CD8-positive, alpha-beta memory T cell (primary cell): Measurements from ENCODE around the gene LCA5L. TPM values are rescaled to one million over a fixed set of nuclear protein-coding genes. Genes with fewer than 3 reads are reported as not detected.
"Not testable (repeated sequence)": the region's sequence is repeated elsewhere in the genome, so short reads cannot be mapped to it uniquely, and the experiment has no call there.

ENCODE experiments used
- CTCF ChIA-PET: fragments of 350-600 bp; sonication (Branson Sonifier 250); formaldehyde crosslinking; loops from one replicate; lab custom pipeline; 2021; ENCODE audit warnings: antibody characterized with exemption; lab: Charles Lee
- POLR2A ChIA-PET: fragments of 350-600 bp; sonication (Branson Sonifier 250); formaldehyde crosslinking; loops from one replicate; lab custom pipeline; 2021; ENCODE audit warnings: antibody characterized with exemption; lab: Charles Lee
- DNase-seq, 5 donors: peaks; one replicate each; pipeline versions ENCODE4 v3.0.0 to v3.0.0-alpha.2; 2020 to 2022; ENCODE audit warnings: mixed read lengths in 1 of 5
- H3K27ac ChIP-seq: one replicate; pipeline ENCODE4 v1.7.0; 2013; ENCODE audit warnings: low read depth, mild to moderate bottlenecking, low read length, moderate library complexity
- H3K27me3 ChIP-seq: 2 replicates; pipeline ENCODE4 v1.7.0; 2013; ENCODE audit warnings: low read length, mild to moderate bottlenecking; ENCODE audit not compliant: insufficient read depth, poor library complexity, severe bottlenecking
- H3K36me3 ChIP-seq: 2 replicates; pipeline ENCODE4 v1.7.0; 2013; ENCODE audit warnings: mild to moderate bottlenecking, low read length, moderate library complexity; ENCODE audit not compliant: insufficient read depth
- H3K4me1 ChIP-seq: 2 replicates; pipeline ENCODE4 v1.7.0; 2013; ENCODE audit warnings: mild to moderate bottlenecking, low read length, moderate library complexity; ENCODE audit not compliant: insufficient read depth
- H3K4me3 ChIP-seq: 2 replicates; pipeline ENCODE4 v1.7.0; 2013; ENCODE audit warnings: mild to moderate bottlenecking, low read length
- H3K9me3 ChIP-seq: 2 replicates; pipeline ENCODE4 v1.7.0; 2013; ENCODE audit warnings: mild to moderate bottlenecking, low read length
- H3K27ac Mint-ChIP-seq, 8 donors: one replicate each; pipeline ENCODE4 v1.8.0; 2020 to 2021; ENCODE audit warnings: mixed read lengths in 8 of 8, mild to moderate bottlenecking in 6 of 8, inconsistent platforms in 3 of 8, moderate library complexity in 3 of 8
- H3K27me3 Mint-ChIP-seq, 2 donors: one replicate each; pipeline ENCODE4 v1.8.0; 2020 to 2021; ENCODE audit warnings: mixed read lengths in 2 of 2, mild to moderate bottlenecking in 1 of 2, moderate library complexity in 1 of 2
- H3K36me3 Mint-ChIP-seq, 3 donors: one replicate each; pipeline ENCODE4 v1.8.0; 2020 to 2021; ENCODE audit warnings: mixed read lengths in 3 of 3, inconsistent platforms in 1 of 3, mild to moderate bottlenecking in 1 of 3
- H3K4me1 Mint-ChIP-seq, 3 donors: one replicate each; pipeline ENCODE4 v1.8.0; 2020 to 2021; ENCODE audit warnings: mixed read lengths in 3 of 3, inconsistent platforms in 1 of 3, mild to moderate bottlenecking in 1 of 3
- H3K4me3 Mint-ChIP-seq, 7 donors: one replicate each; pipeline ENCODE4 v1.8.0; 2020 to 2021; ENCODE audit warnings: mixed read lengths in 7 of 7, mild to moderate bottlenecking in 6 of 7, moderate library complexity in 4 of 7, inconsistent platforms in 2 of 7
- H3K9me3 Mint-ChIP-seq, 5 donors: one replicate each; pipeline ENCODE4 v1.8.0; 2020 to 2022; ENCODE audit warnings: mixed read lengths in 5 of 5, mild to moderate bottlenecking in 3 of 5, moderate library complexity in 2 of 5, inconsistent platforms in 1 of 5
- polyA plus RNA-seq: library from polyadenylated mRNA; unstranded; fragments of 300-500 nt; fragmentation: Illumina TruSeq; gene quantifications from one replicate; pipeline ENCODE4 v1.2.3, GENCODE V29; 2021
- total RNA-seq, 2 experiments: library from RNA; stranded (reverse); gene quantifications; one replicate each; pipeline ENCODE4 v1.2.3, GENCODE V29; 2021

Gene LCA5L
- total and polyA plus RNA-seq, 3 experiments from 2014 or later, result 0.13 to 0.33 (median 0.25) TPM

DNA sequence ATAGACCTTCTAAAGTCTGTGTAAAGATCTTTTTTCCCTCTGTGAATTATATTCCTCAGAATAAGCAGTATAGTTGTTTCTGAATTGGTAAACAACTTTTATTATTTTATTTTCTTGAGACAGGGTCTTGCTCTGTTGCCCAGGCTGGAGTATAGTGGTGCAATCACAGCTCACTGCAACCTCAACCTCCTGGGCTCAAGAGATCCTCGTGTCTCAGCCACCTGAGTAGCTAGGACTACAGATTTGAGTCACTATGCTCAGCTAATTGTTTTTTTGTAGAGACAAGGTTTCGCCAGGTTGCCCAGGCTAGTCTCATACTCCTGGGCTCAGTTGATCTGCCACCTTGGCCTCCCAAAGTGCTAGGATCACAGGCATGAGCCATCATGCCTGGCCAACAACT lies 70.1 kb downstream of the LCA5L start:
- H3K9me3 ChIP-seq, result no peaks in the 10 kb centered on the region

DNA sequence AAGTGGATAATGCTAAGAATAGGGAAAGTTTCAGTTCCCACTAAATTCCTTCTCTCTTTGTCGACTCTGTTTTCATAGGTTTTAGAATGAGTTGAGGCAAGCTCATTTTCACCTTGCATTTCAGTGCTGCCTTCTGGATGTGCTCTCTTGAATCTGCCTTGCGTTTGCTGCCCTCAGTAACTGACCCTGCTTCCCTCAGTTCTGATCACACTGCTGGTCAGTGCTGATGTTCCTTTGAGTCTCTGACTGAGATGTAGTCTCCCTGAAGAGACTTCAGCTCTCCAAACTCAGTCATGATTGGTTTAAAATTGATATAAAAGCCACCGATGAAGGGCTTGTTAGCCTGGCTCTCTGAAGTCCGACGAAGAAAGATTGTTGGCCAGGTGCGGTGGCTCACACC lies 71.5 kb downstream of the LCA5L start:
- Histone ChIP-seq H3K4me1 (no peaks in the 10 kb centered on the region), H3K9me3 (no peaks in the 10 kb centered on the region), H3K4me3 (no peak overlapping the region), H3K27ac (no peak overlapping the region), H3K27me3 (no peaks in the 10 kb centered on the region), H3K36me3 (no peaks in the 10 kb centered on the region)
- no peak overlapping the region for H3K27ac Mint-ChIP-seq
- peaks cover 14 to 30% of the 10 kb centered on the region in 2 donors for H3K27me3 Mint-ChIP-seq
- no peak for DNase-seq
- peak overlapping the region in 1 of 7 donors; percentile 15 for H3K4me3 Mint-ChIP-seq
- ChIA-PET POLR2A (no interaction called here), CTCF (interaction anchor here (0.7 to 1.8 kb wide), 5 partner anchors 8 to 18 kb away, joined by 3 to 13 read pairs (median 5); no protein-coding TSS in a partner anchor)
- H3K36me3 Mint-ChIP-seq, result no peaks in the 10 kb centered on the region
- no peaks in the 10 kb centered on the region for H3K4me1 Mint-ChIP-seq
- H3K9me3 Mint-ChIP-seq, result no peaks in the 10 kb centered on the region

More for the DNA sequence above, 70.1 kb downstream of the LCA5L start:
- no peak for DNase-seq
- H3K4me1 Mint-ChIP-seq, result peaks cover under 1 to 5% (median 2%) of the 10 kb centered on the region in 3 donors
- H3K4me1 ChIP-seq, result peaks cover 4% of the 10 kb centered on the region
- no peaks in the 10 kb centered on the region for H3K36me3 ChIP-seq
- H3K27ac Mint-ChIP-seq, result no peak overlapping the region
- no peak overlapping the region for H3K4me3 Mint-ChIP-seq
- peaks cover 0 to 5% (median 0%) of the 10 kb centered on the region in 3 donors for H3K36me3 Mint-ChIP-seq
- peaks cover 10 to 29% of the 10 kb centered on the region in 2 donors for H3K27me3 Mint-ChIP-seq
- no peak overlapping the region for H3K4me3 ChIP-seq
- POLR2A ChIA-PET, result no interaction called here
- no peaks in the 10 kb centered on the region for H3K27me3 ChIP-seq
- H3K27ac ChIP-seq, result no peak overlapping the region
- H3K9me3 Mint-ChIP-seq, result no peaks in the 10 kb centered on the region
- CTCF ChIA-PET, result interaction anchor here (0.8 kb wide), 1 partner anchor 26 kb away, joined by 3 read pairs; no protein-coding TSS in a partner anchor

DNA sequence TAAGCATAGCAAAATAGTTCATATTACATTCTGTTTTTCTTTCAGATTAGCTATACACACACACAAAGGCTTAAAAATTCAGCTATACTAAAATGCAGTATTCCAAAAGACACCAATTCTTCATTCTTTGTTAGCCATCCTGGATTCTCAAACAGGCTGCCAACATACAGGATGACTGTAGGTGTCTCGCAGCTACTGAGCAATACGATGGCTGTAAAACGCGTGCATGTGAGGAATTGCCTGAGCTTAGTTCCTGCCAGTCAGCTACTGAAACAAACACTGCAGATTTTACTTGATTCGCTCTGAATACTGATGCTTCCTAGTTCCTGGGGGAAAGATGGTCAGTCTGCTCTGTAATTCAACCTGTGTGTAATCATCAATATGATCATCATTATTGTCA lies 71.9 kb downstream of the LCA5L start:
- Mint-ChIP-seq H3K4me1 (no peaks in the 10 kb centered on the region), H3K27ac (no peak overlapping the region), H3K27me3 (peaks cover 14 to 30% of the 10 kb centered on the region in 2 donors), H3K36me3 (no peaks in the 10 kb centered on the region), H3K9me3 (no peaks in the 10 kb centered on the region), H3K4me3 (peak overlapping the region in 1 of 7 donors; percentile 15)
- Histone ChIP-seq H3K36me3 (no peaks in the 10 kb centered on the region), H3K27me3 (no peaks in the 10 kb centered on the region), H3K27ac (no peak overlapping the region), H3K4me3 (no peak overlapping the region), H3K4me1 (no peaks in the 10 kb centered on the region), H3K9me3 (no peaks in the 10 kb centered on the region)
- ChIA-PET POLR2A (no interaction called here), CTCF (interaction anchor here (0.7 to 1.8 kb wide), 5 partner anchors 8 to 18 kb away, joined by 3 to 13 read pairs (median 5); no protein-coding TSS in a partner anchor)
- DNase-seq, result peak in 1 of 5 donors; percentile 12

DNA sequence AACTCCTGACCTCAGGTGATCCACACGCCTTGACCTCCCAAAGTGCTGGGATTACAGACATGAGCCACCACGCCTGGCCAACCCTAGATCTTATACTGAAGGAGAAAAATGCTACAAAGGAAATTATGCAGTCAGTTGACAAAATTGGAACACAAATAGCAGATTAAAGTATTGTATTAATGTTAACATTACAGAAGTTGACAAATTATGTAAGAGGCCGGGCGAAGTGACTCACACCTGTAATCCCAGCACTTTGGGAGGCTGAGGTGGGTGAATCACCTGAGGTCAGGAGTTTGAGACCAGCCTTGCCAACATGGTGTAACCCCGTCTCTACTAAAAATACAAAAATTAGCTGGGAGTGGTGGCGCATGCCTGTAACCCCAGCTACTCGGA lies 75.7 kb downstream of the LCA5L start:
- H3K4me1 ChIP-seq, H3K27ac ChIP-seq, H3K4me1 Mint-ChIP-seq, H3K36me3 ChIP-seq, CTCF ChIA-PET, DNase-seq, H3K4me3 Mint-ChIP-seq, H3K27me3 ChIP-seq, H3K36me3 Mint-ChIP-seq, H3K4me3 ChIP-seq, H3K9me3 ChIP-seq, H3K27ac Mint-ChIP-seq, H3K9me3 Mint-ChIP-seq: not testable (repeated sequence)
- H3K27me3 Mint-ChIP-seq, result peaks cover 12 to 25% of the 10 kb centered on the region in 2 donors
- POLR2A ChIA-PET, result interaction anchor here (0.7 kb wide), 1 partner anchor 21 kb away, joined by 3 read pairs; the partner anchor contains the start of gene HMGN1

DNA sequence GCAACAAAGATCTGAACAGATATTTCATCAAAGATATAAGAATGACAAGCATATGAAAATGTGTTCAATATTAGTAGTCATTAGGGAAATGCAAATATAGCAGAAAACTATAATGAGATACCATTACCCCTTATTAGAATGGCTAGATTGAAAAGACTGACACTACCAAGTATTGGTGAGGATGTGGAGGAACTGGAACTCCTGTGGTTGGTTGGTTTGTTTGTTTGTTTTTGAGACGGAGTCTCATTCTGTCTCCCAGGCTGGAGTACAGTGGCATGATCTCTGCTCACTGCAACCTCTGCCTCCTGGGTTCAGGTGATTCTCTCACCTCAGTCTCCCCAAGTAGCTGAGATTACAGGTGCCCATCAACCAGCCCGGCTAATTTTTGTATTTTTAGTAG lies 77.8 kb downstream of the LCA5L start:
- POLR2A ChIA-PET, result no interaction called here
- H3K27me3 Mint-ChIP-seq, result peaks cover 12 to 14% of the 10 kb centered on the region in 2 donors
- H3K36me3 Mint-ChIP-seq, result no peaks in the 10 kb centered on the region

DNA sequence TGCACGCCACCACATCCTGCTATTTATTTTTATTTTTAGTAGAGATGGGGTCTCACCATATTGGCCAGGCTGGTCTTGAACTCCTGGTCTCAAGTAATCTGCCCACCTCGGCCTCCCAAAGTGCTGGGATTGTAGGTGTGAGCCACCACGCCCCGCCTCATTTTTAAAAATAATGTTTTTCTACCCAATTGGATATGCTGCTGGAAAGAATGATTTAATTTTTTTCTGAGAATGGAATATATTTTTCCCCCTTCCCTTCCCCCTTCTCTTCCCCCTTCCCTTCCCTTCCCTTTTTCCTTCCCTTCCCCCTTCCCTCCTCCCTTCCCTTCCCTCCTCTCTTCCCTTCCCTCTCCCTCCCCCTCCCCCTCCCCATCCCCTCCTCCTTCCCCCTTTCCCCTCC lies 79.0 kb downstream of the LCA5L start:
- H3K4me1 ChIP-seq, result no peaks in the 10 kb centered on the region
- Mint-ChIP-seq H3K9me3 (no peaks in the 10 kb centered on the region), H3K36me3 (no peaks in the 10 kb centered on the region), H3K27ac (no peak overlapping the region), H3K4me1 (no peaks in the 10 kb centered on the region), H3K27me3 (peaks cover 16 to 19% of the 10 kb centered on the region in 2 donors), H3K4me3 (no peak overlapping the region)
- H3K27me3 ChIP-seq, result no peaks in the 10 kb centered on the region
- no peak overlapping the region for H3K27ac ChIP-seq
- ChIA-PET CTCF (no interaction called here), POLR2A (no interaction called here)
- no peaks in the 10 kb centered on the region for H3K36me3 ChIP-seq
- H3K4me3 ChIP-seq, result no peak overlapping the region
- H3K9me3 ChIP-seq, result no peaks in the 10 kb centered on the region
- DNase-seq, result no peak

More for the DNA sequence above, 77.8 kb downstream of the LCA5L start:
- H3K27me3 ChIP-seq, result no peaks in the 10 kb centered on the region
- Mint-ChIP-seq H3K4me1 (no peaks in the 10 kb centered on the region), H3K4me3 (no peak overlapping the region), H3K9me3 (no peaks in the 10 kb centered on the region), H3K27ac (no peak overlapping the region)
- no peak overlapping the region for H3K27ac ChIP-seq
- H3K36me3 ChIP-seq, result no peaks in the 10 kb centered on the region
- no peaks in the 10 kb centered on the region for H3K4me1 ChIP-seq
- no peaks in the 10 kb centered on the region for H3K9me3 ChIP-seq
- DNase-seq, result no peak
- CTCF ChIA-PET, result no interaction called here
- H3K4me3 ChIP-seq, result no peak overlapping the region

DNA sequence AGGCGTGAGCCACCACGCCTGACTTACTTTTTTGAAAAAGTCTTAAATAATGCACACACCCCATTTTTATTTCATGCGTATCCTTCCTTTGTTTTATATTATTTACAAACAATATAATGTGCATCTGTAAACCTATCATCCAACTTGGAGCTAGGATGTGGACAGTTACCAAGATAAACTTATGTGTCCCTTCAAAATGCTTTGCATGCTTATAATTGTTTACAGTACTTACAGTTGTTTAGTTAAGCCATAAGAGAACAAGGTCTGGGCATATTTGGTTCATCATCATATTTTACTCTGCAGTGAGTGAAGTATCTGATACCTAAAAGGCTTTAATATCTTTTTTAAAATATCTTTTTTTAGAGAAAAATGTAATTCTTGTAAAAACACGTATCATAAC lies 80.6 kb downstream of the LCA5L start:
- Histone ChIP-seq H3K27ac (no peak overlapping the region), H3K27me3 (no peaks in the 10 kb centered on the region), H3K36me3 (no peaks in the 10 kb centered on the region), H3K4me1 (no peaks in the 10 kb centered on the region), H3K9me3 (no peaks in the 10 kb centered on the region), H3K4me3 (no peak overlapping the region)
- no peaks in the 10 kb centered on the region for H3K36me3 Mint-ChIP-seq
- CTCF ChIA-PET, result interaction anchor here (0.8 kb wide), 1 partner anchor 9 kb away, joined by 3 read pairs; no protein-coding TSS in a partner anchor
- no peak overlapping the region for H3K27ac Mint-ChIP-seq
- DNase-seq, result no peak
- no peaks in the 10 kb centered on the region for H3K9me3 Mint-ChIP-seq
- no peak overlapping the region for H3K4me3 Mint-ChIP-seq
- POLR2A ChIA-PET, result no interaction called here
- H3K27me3 Mint-ChIP-seq, result peaks cover 12 to 14% of the 10 kb centered on the region in 2 donors
- no peaks in the 10 kb centered on the region for H3K4me1 Mint-ChIP-seq

DNA sequence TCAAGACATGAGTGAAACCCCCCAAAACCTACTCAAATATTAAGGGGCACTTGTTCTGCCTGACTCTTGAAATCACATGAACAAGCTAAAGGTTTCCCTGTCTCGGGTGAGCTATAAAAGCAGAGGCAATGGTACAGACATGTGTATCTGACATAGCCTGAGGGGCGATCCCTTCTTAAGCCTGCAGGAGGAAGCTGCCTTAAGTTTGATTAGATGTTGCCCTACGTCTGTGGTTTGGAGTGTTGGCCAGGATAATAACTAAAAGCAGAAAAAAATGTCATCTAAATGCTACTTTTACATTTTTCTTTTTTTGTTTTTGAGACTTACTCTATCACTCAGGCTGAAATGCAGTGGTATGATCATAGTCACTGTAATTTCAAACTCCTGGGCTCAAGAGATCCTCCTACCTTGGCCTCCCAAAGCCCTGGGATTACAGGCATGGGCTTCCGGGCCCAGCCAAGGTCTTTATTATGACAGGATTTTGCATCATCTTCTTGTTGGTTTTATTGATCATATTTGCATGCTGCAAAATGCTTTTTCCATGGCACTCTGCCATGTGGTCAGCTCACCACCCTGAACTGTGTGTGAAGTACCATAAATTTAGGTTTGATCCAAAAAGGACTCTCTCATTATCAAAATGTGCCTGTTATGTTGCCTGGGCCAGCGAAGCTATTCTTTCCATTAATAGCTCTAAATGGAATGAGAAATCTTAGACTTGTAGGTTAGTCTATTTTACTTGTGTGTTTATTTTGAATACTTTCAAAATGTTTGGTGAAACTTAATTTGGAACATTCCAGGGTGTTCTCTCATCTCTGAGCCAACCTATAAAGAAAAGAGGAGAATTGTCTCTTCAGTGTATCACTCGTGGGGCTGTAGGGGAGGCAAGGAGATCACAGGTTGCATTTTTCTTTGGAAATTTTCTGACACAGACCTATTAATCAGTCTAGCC lies 81.7 kb downstream of the LCA5L start:
- Histone ChIP-seq H3K27me3 (no peaks in the 10 kb centered on the region), H3K4me3 (no peak overlapping the region), H3K36me3 (no peaks in the 10 kb centered on the region), H3K4me1 (no peaks in the 10 kb centered on the region), H3K9me3 (no peaks in the 10 kb centered on the region), H3K27ac (no peak overlapping the region)
- Mint-ChIP-seq H3K4me1 (no peaks in the 10 kb centered on the region), H3K36me3 (no peaks in the 10 kb centered on the region), H3K27me3 (peaks cover 11 to 12% of the 10 kb centered on the region in 2 donors), H3K27ac (no peak overlapping the region), H3K4me3 (no peak overlapping the region), H3K9me3 (no peaks in the 10 kb centered on the region)
- ChIA-PET POLR2A (no interaction called here), CTCF (interaction anchor here (0.8 to 1.1 kb wide), 3 partner anchors 10 to 91 kb away, joined by 3 to 4 read pairs (median 3); no protein-coding TSS in a partner anchor)
- no peak for DNase-seq
